Measurements from ENCODE around the gene MCTP1.

- no peak for TF ChIP-seq CTCF (conservative IDR thresholded peaks at IDR 0.05; ENCODE audit: low read length)
- TF ChIP-seq EZH2phosphoT487 (IDR thresholded peaks at IDR 0.05; ENCODE audit: borderline replicate concordance, low read depth, low read length): no peak
Observed at GRCh38 chr5:95098012-95098411, 186.9 kb downstream of the MCTP1 start.
